ENCODE data around the gene MARCKS. TPM values are rescaled to one million over a fixed set of nuclear protein-coding genes. Genes with fewer than 3 reads are reported as not detected.

MARCKS gene
- total RNA-seq, 1 experiment from 2014 or later: 35.3 TPM

- Histone ChIP-seq H3K27me3 (ENCODE audit: control insufficient read depth, insufficient read depth, low read length) (peaks cover 16% of the 10 kb centered on the region), H3K4me1 (ENCODE audit: control insufficient read depth, insufficient read depth, low read length) (peaks cover 6% of the 10 kb centered on the region; the same call in 1 of the 2 replicates), H3K27ac (ENCODE audit: low read length) (peak overlapping the region; percentile 88), H3K4me3 (ENCODE audit: low read depth in 2 of 2, low read length in 2 of 2) (peak overlapping the region; percentile 78 to 86), H3K9me3 (ENCODE audit: control insufficient read depth, insufficient read depth, low read depth, low read length) (no peaks in the 10 kb centered on the region), H3K36me3 (ENCODE audit: control insufficient read depth, insufficient read depth, low read length) (peaks cover 4% of the 10 kb centered on the region; the same call in 1 of the 2 replicates)
- no TSS peak for BruUV-seq (replicated peaks)
- TF ChIP-seq TCF7L2 (IDR thresholded peaks at IDR 0.05; ENCODE audit: low read depth, low read length): peak; percentile 80; the same call in 1 of the 2 replicates
- TF ChIP-seq, protein P1, sequence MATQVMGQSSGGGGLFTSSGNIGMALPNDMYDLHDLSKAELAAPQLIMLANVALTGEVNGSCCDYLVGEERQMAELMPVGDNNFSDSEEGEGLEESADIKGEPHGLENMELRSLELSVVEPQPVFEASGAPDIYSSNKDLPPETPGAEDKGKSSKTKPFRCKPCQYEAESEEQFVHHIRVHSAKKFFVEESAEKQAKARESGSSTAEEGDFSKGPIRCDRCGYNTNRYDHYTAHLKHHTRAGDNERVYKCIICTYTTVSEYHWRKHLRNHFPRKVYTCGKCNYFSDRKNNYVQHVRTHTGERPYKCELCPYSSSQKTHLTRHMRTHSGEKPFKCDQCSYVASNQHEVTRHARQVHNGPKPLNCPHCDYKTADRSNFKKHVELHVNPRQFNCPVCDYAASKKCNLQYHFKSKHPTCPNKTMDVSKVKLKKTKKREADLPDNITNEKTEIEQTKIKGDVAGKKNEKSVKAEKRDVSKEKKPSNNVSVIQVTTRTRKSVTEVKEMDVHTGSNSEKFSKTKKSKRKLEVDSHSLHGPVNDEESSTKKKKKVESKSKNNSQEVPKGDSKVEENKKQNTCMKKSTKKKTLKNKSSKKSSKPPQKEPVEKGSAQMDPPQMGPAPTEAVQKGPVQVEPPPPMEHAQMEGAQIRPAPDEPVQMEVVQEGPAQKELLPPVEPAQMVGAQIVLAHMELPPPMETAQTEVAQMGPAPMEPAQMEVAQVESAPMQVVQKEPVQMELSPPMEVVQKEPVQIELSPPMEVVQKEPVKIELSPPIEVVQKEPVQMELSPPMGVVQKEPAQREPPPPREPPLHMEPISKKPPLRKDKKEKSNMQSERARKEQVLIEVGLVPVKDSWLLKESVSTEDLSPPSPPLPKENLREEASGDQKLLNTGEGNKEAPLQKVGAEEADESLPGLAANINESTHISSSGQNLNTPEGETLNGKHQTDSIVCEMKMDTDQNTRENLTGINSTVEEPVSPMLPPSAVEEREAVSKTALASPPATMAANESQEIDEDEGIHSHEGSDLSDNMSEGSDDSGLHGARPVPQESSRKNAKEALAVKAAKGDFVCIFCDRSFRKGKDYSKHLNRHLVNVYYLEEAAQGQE (IDR thresholded peaks at IDR 0.05; ENCODE audit: insufficient read depth in 1 of 2, low read depth in 2 of 2, low read length in 1 of 2): no peak
- intact Hi-C loops (cut with micrococcal nuclease; ENCODE audit: unreplicated experiment) (loop anchor here (5.0 to 10.0 kb wide), 4 partner anchors 443 to 1676 kb away; no protein-coding TSS in a partner anchor), in situ Hi-C loops (cut with HindIII; ENCODE audit: low pct_unique_long_range_greater_than_20kb, low sequenced_read_pairs) (no loop called here)
- CTCF ChIA-PET: interaction anchor here (0.6 to 1.6 kb wide), 6 partner anchors 25 to 1678 kb away, joined by 3 to 6 read pairs (median 4); no protein-coding TSS in a partner anchor
- DNase-seq (ENCODE audit: low read depth, low spot score) (no peak), ATAC-seq (peak; percentile 7; the same call in 1 of the 2 replicates)
- POLR2A ChIA-PET: interaction anchor here (0.6 kb wide), 2 partner anchors 202 to 1157 kb away, joined by 3 read pairs; no protein-coding TSS in a partner anchor
These were observed 673 bp downstream of the MARCKS start for GRCh38 chr6:113857556-113858479.

DNA sequence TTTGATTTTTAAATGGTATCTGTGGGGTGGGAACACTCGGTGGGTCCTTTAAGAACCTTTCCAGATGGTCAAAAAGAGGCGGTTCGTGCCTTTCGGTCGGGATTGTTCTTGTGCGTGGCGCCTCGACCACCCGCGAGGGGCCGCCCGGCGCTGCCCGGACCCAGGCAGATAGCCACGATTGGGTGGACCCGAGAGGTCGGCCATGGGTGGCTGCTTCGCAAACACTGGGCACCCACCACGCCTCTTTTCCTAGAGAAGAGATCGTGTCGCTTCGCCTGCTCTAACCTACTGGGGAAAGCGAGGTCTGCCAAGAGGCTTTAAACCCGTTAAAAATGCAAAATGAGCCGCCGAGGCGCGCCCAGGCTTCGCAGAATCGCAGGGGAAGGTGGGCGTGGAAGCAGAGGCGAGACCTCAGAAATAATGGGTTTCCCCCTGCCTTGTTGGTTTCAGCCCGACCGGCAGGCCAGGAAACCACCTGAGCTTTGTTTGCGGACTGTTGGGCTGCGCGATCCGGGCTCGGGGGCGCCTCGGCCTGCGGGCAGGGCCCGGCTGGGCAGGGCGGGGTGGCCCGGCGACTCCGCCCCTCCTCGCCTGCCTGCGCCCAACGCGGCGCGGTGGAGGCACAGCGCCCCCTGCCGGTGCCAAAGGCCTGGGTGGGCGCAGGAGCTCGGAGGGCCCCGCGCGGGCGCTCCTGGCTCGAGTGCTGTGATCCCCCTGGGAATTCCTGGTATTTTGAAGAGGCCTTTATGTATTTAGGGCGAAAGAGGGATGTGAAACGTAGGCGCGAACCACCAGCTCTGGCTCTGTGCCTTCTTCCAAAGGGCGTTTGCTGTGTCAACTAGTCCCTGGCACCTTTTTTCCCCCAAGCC, 1.6 kb downstream of the MARCKS start:
- ATAC-seq: peak; percentile 91
- TSS peak; percentile 38 for BruUV-seq (replicated peaks)
- in situ Hi-C loops (cut with HindIII; ENCODE audit: low pct_unique_long_range_greater_than_20kb, low sequenced_read_pairs): no loop called here

More for the DNA sequence above, 1.6 kb downstream of the MARCKS start:
- Histone ChIP-seq H3K4me1 (ENCODE audit: control insufficient read depth, insufficient read depth, low read length) (peaks cover 6% of the 10 kb centered on the region; the same call in 1 of the 2 replicates), H3K9me3 (ENCODE audit: control insufficient read depth, insufficient read depth, low read depth, low read length) (no peaks in the 10 kb centered on the region), H3K27ac (ENCODE audit: low read length) (peak overlapping the region; percentile 88), H3K27me3 (ENCODE audit: control insufficient read depth, insufficient read depth, low read length) (peaks cover 13% of the 10 kb centered on the region), H3K4me3 (ENCODE audit: low read depth in 2 of 2, low read length in 2 of 2) (peak overlapping the region; percentile 78 to 86), H3K36me3 (ENCODE audit: control insufficient read depth, insufficient read depth, low read length) (peaks cover 4% of the 10 kb centered on the region; the same call in 1 of the 2 replicates)
- TF ChIP-seq, protein P2, sequence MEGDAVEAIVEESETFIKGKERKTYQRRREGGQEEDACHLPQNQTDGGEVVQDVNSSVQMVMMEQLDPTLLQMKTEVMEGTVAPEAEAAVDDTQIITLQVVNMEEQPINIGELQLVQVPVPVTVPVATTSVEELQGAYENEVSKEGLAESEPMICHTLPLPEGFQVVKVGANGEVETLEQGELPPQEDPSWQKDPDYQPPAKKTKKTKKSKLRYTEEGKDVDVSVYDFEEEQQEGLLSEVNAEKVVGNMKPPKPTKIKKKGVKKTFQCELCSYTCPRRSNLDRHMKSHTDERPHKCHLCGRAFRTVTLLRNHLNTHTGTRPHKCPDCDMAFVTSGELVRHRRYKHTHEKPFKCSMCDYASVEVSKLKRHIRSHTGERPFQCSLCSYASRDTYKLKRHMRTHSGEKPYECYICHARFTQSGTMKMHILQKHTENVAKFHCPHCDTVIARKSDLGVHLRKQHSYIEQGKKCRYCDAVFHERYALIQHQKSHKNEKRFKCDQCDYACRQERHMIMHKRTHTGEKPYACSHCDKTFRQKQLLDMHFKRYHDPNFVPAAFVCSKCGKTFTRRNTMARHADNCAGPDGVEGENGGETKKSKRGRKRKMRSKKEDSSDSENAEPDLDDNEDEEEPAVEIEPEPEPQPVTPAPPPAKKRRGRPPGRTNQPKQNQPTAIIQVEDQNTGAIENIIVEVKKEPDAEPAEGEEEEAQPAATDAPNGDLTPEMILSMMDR (IDR thresholded peaks at IDR 0.05): peak; percentile 100
- TF ChIP-seq POLR2AphosphoS5 (IDR thresholded peaks at IDR 0.05; ENCODE audit: low read depth, low read length) (peak; percentile 46), SIN3A (IDR thresholded peaks at IDR 0.05; ENCODE audit: borderline replicate concordance, insufficient read depth, low read depth, low read length) (peak; percentile 45; the same call in 1 of the 2 replicates), TCF7L2 (IDR thresholded peaks at IDR 0.05; ENCODE audit: low read depth, low read length) (peak; percentile 70)
- TF ChIP-seq, protein P1 (IDR thresholded peaks at IDR 0.05; ENCODE audit: insufficient read depth in 1 of 2, low read depth in 2 of 2, low read length in 1 of 2): no peak
- ChIA-PET CTCF (interaction anchor here (0.6 to 1.6 kb wide), 5 partner anchors 203 to 1678 kb away, joined by 3 to 6 read pairs (median 4); no protein-coding TSS in a partner anchor), POLR2A (interaction anchor here (0.6 kb wide), 2 partner anchors 203 to 1158 kb away, joined by 3 read pairs; no protein-coding TSS in a partner anchor)
- intact Hi-C loops (cut with micrococcal nuclease; ENCODE audit: unreplicated experiment): loop anchor here (5.0 to 10.0 kb wide), 4 partner anchors 444 to 1676 kb away; no protein-coding TSS in a partner anchor
- no peak for DNase-seq (ENCODE audit: low read depth, low spot score)

All from Panc1 (cell line).